HepG2 (cell line): ENCODE results near the gene VRK2. TPM values are rescaled to one million over a fixed set of nuclear protein-coding genes. Genes with fewer than 3 reads are reported as not detected.

Source experiments
- CEBPG ChIP-seq: IDR thresholded peaks from 2 replicates; pipeline ENCODE4 v1.6.1; 2016
- DNMT3B ChIP-seq: conservative IDR thresholded peaks from 2 replicates; pipeline ENCODE4 v1.6.1; 2016; ENCODE audit warnings: missing biosample characterization, control low read depth
- DRAP1 ChIP-seq: IDR thresholded peaks from 2 replicates; pipeline ENCODE4 v1.6.1; 2016; ENCODE audit warnings: missing genetic modification reagents, missing compliant biosample characterization
- EED ChIP-seq: sonication (generic); formaldehyde crosslinking; IDR thresholded peaks from 2 replicates; pipeline ENCODE4 v1.5.0; 2020; ENCODE audit warnings: mild to moderate bottlenecking, missing genetic modification reagents
- JARID2 ChIP-seq: sonication (generic); formaldehyde crosslinking; IDR thresholded peaks from 2 replicates; pipeline ENCODE4 v1.8.1; 2023; ENCODE audit warnings: missing genetic modification reagents, inconsistent platforms; ENCODE audit not compliant: insufficient replicate concordance
- KLF11 ChIP-seq: IDR thresholded peaks from 2 replicates; pipeline ENCODE4 v1.6.1; 2016; ENCODE audit warnings: missing compliant biosample characterization
- PATZ1 ChIP-seq: sonication (generic); formaldehyde crosslinking; IDR thresholded peaks from 2 replicates; pipeline ENCODE4 v1.4.0; 2020; ENCODE audit warnings: missing genetic modification reagents
- PAWR ChIP-seq: sonication (generic); formaldehyde crosslinking; IDR thresholded peaks from 2 replicates; pipeline ENCODE4 v1.4.0; 2020; ENCODE audit warnings: missing genetic modification reagents, mild to moderate bottlenecking, borderline replicate concordance
- PHB2 ChIP-seq: fragments of 450-650 bp; IDR thresholded peaks from 2 replicates; pipeline ENCODE4 v1.6.1; 2018; ENCODE audit not compliant: partially characterized antibody
- PRDM4 ChIP-seq: sonication (generic); formaldehyde crosslinking; IDR thresholded peaks from 2 replicates; pipeline ENCODE4 v1.9.0; 2021; ENCODE audit warnings: missing genetic modification reagents, borderline replicate concordance
- SALL1 ChIP-seq: sonication (generic); formaldehyde crosslinking; IDR thresholded peaks from 2 replicates; pipeline ENCODE4 v1.8.0; 2022; ENCODE audit warnings: mild to moderate bottlenecking, missing genetic modification reagents
- STAG1 ChIP-seq: sonication (generic); formaldehyde crosslinking; IDR thresholded peaks from 2 replicates; pipeline ENCODE4 v1.4.0; 2020; ENCODE audit warnings: missing genetic modification reagents
- TBX3 ChIP-seq: fragments of 450-650 bp; IDR thresholded peaks from 2 replicates; pipeline ENCODE4 v1.6.1; 2017; ENCODE audit warnings: antibody characterized with exemption, mild to moderate bottlenecking, inconsistent platforms, borderline replicate concordance
- ZNF343 ChIP-seq: sonication (generic); formaldehyde crosslinking; IDR thresholded peaks from 2 replicates; pipeline ENCODE4 v1.4.0; 2020; ENCODE audit warnings: mild to moderate bottlenecking, missing genetic modification reagents
- ZNF512B ChIP-seq: sonication (generic); formaldehyde crosslinking; IDR thresholded peaks from 2 replicates; pipeline ENCODE4 v1.5.1; 2020; ENCODE audit warnings: missing genetic modification reagents, mild to moderate bottlenecking, borderline replicate concordance
- ZNF619 ChIP-seq: sonication (generic); formaldehyde crosslinking; IDR thresholded peaks from 2 replicates; pipeline ENCODE4 v1.4.0; 2020; ENCODE audit warnings: mild to moderate bottlenecking, missing genetic modification reagents
- ZNF629 ChIP-seq: sonication (generic); formaldehyde crosslinking; conservative IDR thresholded peaks from 2 replicates; pipeline ENCODE4 v1.5.0; 2020; ENCODE audit warnings: missing genetic modification reagents
- ZNF7 ChIP-seq: IDR thresholded peaks from 2 replicates; pipeline ENCODE4 v1.6.1; 2016; ENCODE audit warnings: missing biosample characterization, missing genetic modification reagents
- ZXDC ChIP-seq: sonication (generic); formaldehyde crosslinking; IDR thresholded peaks from 2 replicates; pipeline ENCODE4 v1.5.0; 2020; ENCODE audit warnings: mild to moderate bottlenecking, missing genetic modification reagents
- polyA plus RNA-seq, 8 experiments: library from polyadenylated mRNA; depleted of rRNA in 3 of 8; stranded (reverse) in 7 of 8; unstranded in 1 of 8; fragments of >200 nt; fragmentation: Illumina TruSeq in 4 of 8; extraction: Trizol in 4 of 8; gene quantifications; 2 replicates each; pipeline versions ENCODE4 v1.2.1 to v1.2.3, GENCODE V29; 2011 to 2016; ENCODE audit warnings: low read depth in 4 of 8, missing spikeins in 1 of 8, mixed read lengths in 1 of 8; ENCODE audit not compliant: insufficient read depth in 1 of 8
- total RNA-seq, 5 experiments: library from RNA; depleted of rRNA; stranded (reverse); fragments of >200 nt; fragmentation: Illumina TruSeq; extraction: Trizol; gene quantifications; 2 replicates each; pipeline ENCODE4 v1.2.3, GENCODE V29; 2016; ENCODE audit warnings: low read depth in 1 of 5

Gene VRK2
- total and polyA plus RNA-seq, 2 of the 13 experiments (the other 11 are each of a cell fraction or from before 2014, with no cell fraction given) = 13.3 to 29.1 TPM

GRCh38 chr2:58046585-58047372, at the start of gene VRK2 (continued):
- peak; percentile 98 for TF ChIP-seq ZNF343 (CRISPR knock-in tag)
- TF ChIP-seq ZNF629 (CRISPR knock-in tag) = peak; percentile 37; the same call in 1 of the 2 replicates
- TF ChIP-seq PHB2 = no peak
- TF ChIP-seq DRAP1 = peak; percentile 92
- peak; percentile 32; the same call in 1 of the 2 replicates for TF ChIP-seq ZNF512B (CRISPR knock-in tag)
- TF ChIP-seq ZNF7 (CRISPR knock-in tag) = peak; percentile 41; the same call in 1 of the 2 replicates
- TF ChIP-seq DNMT3B = peak; percentile 13; the same call in 1 of the 2 replicates
- TF ChIP-seq JARID2 = no peak
- TF ChIP-seq PATZ1 (CRISPR knock-in tag) = peak; percentile 85
- TF ChIP-seq CEBPG (CRISPR knock-in tag) = no peak
- TF ChIP-seq PAWR (CRISPR knock-in tag) = peak; percentile 93
- peak; percentile 84; the same call in 1 of the 2 replicates for TF ChIP-seq ZXDC
- TF ChIP-seq ZNF619 = peak; percentile 81; the same call in 1 of the 2 replicates
- peak; percentile 29; the same call in 1 of the 2 replicates for TF ChIP-seq STAG1
- peak; percentile 62; the same call in 1 of the 2 replicates for TF ChIP-seq PRDM4 (CRISPR knock-in tag)
- TF ChIP-seq KLF11 (CRISPR knock-in tag) = 0 out of 2 replicates have a peak, but pooled peaks have one; percentile 44
- TF ChIP-seq EED (CRISPR knock-in tag) = peak; percentile 98
- peak; percentile 80 for TF ChIP-seq SALL1 (CRISPR knock-in tag)
- TF ChIP-seq TBX3 = 0 out of 2 replicates have a peak, but pooled peaks have one; percentile 26
